ENCODE measurements around the gene GPR84. TPM values are rescaled to one million over a fixed set of nuclear protein-coding genes. Genes with fewer than 3 reads are reported as not detected.

Gene GPR84
- total and polyA plus RNA-seq, 2 of the 13 experiments (the other 11 are each of a cell fraction or from before 2014, with no cell fraction given) = not detected

DNA sequence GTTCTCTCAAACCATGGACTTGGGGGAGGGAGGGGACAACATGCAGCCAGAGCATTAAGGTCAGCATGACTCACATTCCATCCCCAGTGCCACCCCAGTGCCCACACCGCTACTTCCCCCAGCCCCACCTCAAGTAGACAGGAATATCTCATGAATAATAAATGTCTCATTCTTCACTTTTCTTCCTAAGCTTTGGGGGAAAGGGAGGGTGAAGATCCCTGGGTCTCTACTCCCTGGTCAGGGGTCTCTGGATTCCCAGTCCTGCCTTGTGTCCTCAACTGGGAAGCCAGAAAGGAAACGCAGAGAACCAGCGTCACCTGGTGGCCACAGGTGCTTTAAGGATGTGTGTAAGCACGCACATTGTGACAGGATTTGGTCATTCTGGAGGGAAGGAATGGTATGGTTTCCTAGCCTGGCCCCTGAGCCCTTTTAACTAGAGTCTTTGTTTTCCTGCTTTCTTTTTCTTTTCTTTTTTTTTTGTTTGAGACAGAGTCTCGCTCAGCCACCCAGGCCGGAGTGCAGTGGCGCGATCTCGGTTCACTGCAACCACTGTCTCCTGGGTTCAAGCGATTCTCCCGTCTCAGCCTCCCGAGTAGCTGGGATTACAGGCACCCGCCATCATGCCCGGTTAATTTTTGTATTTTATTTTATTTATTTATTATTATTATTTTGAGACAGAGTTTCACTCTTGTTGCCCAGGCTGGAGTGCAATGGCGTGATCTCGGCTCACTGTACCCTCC, 3.4 kb downstream of the GPR84 start (continued):
- no peak for TF ChIP-seq HES4 (CRISPR knock-in tag; IDR thresholded peaks at IDR 0.05; ENCODE audit: borderline replicate concordance)
- no peak for TF ChIP-seq ZNF317 (CRISPR knock-in tag; IDR thresholded peaks at IDR 0.05)
- no peak for TF ChIP-seq ZNF451 (CRISPR knock-in tag; IDR thresholded peaks at IDR 0.05)
- TF ChIP-seq, protein P1, sequence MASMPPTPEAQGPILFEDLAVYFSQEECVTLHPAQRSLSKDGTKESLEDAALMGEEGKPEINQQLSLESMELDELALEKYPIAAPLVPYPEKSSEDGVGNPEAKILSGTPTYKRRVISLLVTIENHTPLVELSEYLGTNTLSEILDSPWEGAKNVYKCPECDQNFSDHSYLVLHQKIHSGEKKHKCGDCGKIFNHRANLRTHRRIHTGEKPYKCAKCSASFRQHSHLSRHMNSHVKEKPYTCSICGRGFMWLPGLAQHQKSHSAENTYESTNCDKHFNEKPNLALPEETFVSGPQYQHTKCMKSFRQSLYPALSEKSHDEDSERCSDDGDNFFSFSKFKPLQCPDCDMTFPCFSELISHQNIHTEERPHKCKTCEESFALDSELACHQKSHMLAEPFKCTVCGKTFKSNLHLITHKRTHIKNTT (CRISPR knock-in tag; IDR thresholded peaks at IDR 0.05) = no peak
- TF ChIP-seq ARNT (IDR thresholded peaks at IDR 0.05) = no peak
- TF ChIP-seq ZNF468 (CRISPR knock-in tag; IDR thresholded peaks at IDR 0.05) = no peak
- TF ChIP-seq, protein P2, sequence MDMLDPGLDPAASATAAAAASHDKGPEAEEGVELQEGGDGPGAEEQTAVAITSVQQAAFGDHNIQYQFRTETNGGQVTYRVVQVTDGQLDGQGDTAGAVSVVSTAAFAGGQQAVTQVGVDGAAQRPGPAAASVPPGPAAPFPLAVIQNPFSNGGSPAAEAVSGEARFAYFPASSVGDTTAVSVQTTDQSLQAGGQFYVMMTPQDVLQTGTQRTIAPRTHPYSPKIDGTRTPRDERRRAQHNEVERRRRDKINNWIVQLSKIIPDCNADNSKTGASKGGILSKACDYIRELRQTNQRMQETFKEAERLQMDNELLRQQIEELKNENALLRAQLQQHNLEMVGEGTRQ (IDR thresholded peaks at IDR 0.05; ENCODE audit: low read depth, low read length) = no peak
- TF ChIP-seq, protein P2 (CRISPR knock-in tag; IDR thresholded peaks at IDR 0.05; ENCODE audit: borderline replicate concordance) = no peak
- no peak for TF ChIP-seq ZNF773 (CRISPR knock-in tag; IDR thresholded peaks at IDR 0.05; ENCODE audit: borderline replicate concordance)
- TF ChIP-seq, protein P3, sequence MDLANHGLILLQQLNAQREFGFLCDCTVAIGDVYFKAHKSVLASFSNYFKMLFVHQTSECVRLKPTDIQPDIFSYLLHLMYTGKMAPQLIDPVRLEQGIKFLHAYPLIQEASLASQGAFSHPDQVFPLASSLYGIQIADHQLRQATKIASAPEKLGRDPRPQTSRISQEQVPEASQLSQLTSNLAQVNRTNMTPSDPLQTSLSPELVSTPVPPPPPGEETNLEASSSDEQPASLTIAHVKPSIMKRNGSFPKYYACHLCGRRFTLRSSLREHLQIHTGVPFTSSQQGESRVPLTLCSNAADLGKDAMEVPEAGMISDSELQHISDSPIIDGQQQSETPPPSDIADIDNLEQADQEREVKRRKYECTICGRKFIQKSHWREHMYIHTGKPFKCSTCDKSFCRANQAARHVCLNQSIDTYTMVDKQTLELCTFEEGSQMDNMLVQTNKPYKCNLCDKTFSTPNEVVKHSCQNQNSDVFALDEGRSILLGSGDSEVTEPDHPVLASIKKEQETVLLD (CRISPR knock-in tag; IDR thresholded peaks at IDR 0.05; ENCODE audit: low read depth) = no peak
- TF ChIP-seq ZFP37 (CRISPR knock-in tag; IDR thresholded peaks at IDR 0.05; ENCODE audit: borderline replicate concordance) = no peak
- TF ChIP-seq JARID2 (CRISPR knock-in tag; IDR thresholded peaks at IDR 0.05; ENCODE audit: insufficient replicate concordance) = no peak
- TF ChIP-seq HNF4G (IDR thresholded peaks at IDR 0.05; ENCODE audit: borderline replicate concordance, low read depth, low read length) = no peak
- no peak for TF ChIP-seq HNF4G (CRISPR knock-in tag; IDR thresholded peaks at IDR 0.05; ENCODE audit: borderline replicate concordance, low read depth)
- TF ChIP-seq, protein P4, sequence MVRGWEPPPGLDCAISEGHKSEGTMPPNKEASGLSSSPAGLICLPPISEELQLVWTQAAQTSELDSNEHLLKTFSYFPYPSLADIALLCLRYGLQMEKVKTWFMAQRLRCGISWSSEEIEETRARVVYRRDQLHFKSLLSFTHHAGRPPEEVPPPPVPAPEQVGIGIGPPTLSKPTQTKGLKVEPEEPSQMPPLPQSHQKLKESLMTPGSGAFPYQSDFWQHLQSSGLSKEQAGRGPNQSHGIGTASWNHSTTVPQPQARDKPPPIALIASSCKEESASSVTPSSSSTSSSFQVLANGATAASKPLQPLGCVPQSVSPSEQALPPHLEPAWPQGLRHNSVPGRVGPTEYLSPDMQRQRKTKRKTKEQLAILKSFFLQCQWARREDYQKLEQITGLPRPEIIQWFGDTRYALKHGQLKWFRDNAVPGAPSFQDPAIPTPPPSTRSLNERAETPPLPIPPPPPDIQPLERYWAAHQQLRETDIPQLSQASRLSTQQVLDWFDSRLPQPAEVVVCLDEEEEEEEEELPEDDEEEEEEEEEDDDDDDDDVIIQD (CRISPR knock-in tag; IDR thresholded peaks at IDR 0.05; ENCODE audit: low read depth) = no peak
- TF ChIP-seq ZNF205 (CRISPR knock-in tag; IDR thresholded peaks at IDR 0.05) = no peak
- TF ChIP-seq ZSCAN31 (CRISPR knock-in tag; IDR thresholded peaks at IDR 0.05; ENCODE audit: low read depth) = no peak
- TF ChIP-seq SAFB2 (CRISPR knock-in tag; IDR thresholded peaks at IDR 0.05; ENCODE audit: borderline replicate concordance, low read depth) = no peak
- 0 out of 2 replicates have a peak, but pooled peaks have one; percentile 24 for TF ChIP-seq SIN3B (IDR thresholded peaks at IDR 0.05; ENCODE audit: low read length)
- TF ChIP-seq JUND (CRISPR knock-in tag; IDR thresholded peaks at IDR 0.05) = no peak
- TF ChIP-seq ZMYM2 (CRISPR knock-in tag; IDR thresholded peaks at IDR 0.05) = no peak
- no peak for TF ChIP-seq MXD4 (CRISPR knock-in tag; IDR thresholded peaks at IDR 0.05)
- TF ChIP-seq ZNF572 (CRISPR knock-in tag; IDR thresholded peaks at IDR 0.05) = no peak
- TF ChIP-seq CHD2 (IDR thresholded peaks at IDR 0.05; ENCODE audit: low read depth, low read length) = no peak
- no peak for TF ChIP-seq ZNF124 (CRISPR knock-in tag; IDR thresholded peaks at IDR 0.05)
